NCI-H2171 (cell line): ENCODE results near the gene SRPX2.
"Not testable (repeated sequence)": the region's sequence is repeated elsewhere in the genome, so short reads cannot be mapped to it uniquely, and the experiment has no call there.

Experiments
- DNase-seq: peaks from one replicate; lab custom pipeline; 2025; lab: John Stamatoyannopoulos, UW

SRPX2 gene

DNA sequence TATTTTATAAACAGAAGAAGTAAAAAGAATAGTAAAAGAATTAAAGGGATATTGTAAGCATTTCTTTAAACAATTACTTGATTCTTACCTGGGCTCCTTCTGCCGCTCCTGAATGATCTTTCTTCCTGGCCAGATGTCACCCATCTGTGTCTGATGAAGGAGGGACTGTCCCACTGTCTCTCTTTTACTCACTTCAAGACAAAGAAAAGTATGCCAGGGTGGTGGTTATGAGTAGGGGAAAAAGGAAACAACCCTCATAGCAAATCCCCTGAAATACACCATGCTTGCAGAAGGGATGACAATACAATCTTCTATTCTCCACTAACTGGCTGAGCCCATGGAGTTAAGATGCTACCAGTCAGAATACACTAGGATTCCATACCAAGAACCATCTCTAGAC lies 56.8 kb downstream of the SRPX2 start:
- DNase-seq, result no peak

DNA sequence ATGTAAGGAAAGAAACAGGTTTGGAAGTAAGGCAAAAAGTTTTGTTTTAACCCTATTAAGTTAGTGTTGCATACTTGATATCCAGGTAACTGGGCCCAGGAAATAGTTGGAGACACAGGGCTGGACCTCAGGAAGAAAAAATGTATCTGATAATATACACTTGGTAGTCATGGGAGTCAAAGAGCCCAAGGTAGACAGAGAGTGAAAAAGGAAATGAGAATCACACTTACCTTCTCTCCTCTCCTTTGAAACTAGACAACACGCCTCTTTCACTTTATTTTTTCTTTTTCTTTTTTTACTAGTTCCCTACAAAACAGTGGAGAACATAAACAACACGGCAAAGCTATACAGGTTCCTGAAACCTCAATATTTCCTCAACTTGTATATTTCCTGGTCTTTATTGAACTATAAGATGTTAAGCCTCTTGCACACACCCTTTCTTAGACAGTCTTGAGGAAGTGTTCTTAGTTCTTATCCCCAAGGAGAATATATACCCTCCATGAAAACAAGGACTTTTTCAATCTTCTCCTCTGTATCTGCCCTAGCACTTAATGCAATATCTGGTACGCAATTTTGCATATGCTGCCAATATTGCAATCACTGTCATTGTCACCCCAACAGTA lies 60.7 kb downstream of the SRPX2 start:
- no peak for DNase-seq

DNA sequence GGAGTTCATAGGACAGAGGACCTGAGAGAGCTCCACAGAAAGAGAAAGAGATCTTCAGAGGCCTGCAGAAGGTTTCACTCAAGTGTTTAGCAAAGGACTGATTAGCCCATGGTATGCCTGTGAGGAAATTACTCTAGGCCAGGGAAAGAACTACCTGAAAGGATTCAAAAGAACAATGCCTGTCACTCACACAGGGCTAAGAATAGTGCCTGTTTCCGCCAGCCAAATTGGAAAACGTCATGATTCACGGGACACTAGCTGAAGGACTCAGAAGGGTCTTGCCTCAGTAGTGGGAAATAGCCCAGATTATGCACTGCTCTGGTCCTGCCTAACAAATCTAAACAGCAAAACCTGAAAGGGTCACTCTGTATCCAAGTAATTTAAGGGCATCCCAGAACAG lies 66.8 kb downstream of the SRPX2 start:
- no peak for DNase-seq

DNA sequence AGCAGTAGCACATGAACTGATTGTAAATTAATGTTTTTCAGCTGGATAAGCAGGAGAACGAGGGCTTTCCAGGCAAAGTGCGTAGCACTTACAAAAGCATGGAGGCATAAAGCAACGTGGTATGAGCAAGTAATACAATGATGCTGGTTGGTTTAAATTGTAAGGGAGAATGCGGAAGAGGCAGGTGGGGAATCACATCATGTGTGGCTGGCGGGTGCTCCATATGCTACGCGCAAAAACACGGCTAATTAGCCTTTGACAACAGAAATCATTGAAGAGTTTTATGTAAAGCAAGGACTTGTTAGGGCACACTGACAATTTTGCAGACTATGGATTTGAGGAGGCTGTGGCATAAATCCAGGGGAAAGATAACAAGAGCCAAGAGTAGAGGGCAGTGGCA lies 73.4 kb downstream of the SRPX2 start:
- peak; percentile 72 for DNase-seq

DNA sequence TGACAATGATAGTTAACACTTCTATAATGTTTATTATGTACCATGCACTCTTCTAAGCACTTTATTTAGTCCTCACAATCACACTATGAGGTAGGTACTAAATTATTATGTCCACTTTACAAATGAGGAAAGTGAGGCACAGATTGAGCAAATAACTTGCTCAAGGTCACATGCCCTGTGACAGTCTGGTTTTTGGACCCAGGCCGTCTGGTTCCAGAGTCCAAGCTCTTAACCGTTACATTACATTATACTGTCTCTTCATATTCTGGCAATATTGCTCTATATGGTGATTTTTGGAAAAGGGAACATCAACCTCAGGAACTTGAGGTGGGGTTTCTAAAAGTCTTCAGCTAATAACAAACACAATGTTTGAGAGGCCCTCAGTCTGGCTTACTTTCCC lies 75.1 kb downstream of the SRPX2 start:
- DNase-seq, result no peak

DNA sequence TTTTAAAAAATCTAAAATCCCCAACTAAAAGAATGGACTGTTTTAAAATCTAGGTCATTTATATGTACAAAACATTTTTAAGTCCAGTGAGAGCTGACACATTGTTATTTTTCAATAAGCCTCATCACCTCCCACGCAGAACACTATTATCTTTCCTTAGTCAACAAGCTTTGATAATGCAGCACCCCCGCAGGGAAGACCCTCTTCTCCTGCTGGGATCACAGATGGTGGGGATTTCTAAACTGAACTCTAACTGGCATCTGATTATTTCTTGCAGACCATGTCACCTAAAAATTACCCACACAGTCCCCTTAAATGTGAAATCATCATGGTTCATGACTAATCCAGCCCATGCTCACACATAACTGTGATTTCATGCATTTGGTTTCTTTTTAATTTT lies 76.3 kb downstream of the SRPX2 start:
- peak; percentile 30 for DNase-seq

DNA sequence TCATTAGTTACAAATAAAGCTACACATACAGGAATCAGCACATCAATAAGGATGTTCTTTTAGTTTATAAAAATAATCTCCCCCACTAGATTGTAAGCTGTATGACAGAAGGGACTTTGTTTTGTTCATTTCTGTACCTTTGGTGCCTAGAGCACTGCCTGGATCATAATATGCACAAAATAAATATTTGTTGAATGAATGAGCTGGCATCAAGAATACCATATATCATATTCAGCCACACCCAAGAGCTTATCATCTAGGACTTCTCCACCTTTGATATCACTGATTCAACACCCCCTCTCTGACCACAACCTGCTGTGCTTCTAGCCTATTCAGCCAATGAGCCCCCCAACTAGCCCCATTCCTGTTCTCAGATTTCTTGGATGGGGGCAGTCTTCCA lies 77.3 kb downstream of the SRPX2 start:
- no peak for DNase-seq

DNA sequence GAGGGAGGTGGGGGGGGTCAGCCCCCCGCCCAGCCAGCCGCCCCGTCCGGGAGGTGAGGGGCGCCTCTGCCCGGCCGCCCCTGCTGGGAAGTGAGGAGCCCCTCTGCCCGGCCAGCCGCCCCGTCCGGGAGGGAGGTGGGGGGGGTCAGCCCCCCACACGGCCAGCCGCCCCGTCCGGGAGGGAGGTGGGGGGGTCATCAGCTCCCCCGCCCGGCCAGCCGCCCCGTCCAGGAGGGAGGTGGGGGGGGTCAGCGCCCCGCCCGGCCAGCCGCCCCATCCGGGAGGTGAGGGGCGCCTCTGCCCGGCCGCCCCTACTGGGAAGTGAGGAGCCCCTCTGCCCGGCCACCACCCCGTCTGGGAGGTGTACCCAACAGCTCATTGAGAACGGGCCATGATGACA lies 80.0 kb downstream of the SRPX2 start:
- not testable (repeated sequence) for DNase-seq
